Pancreas (tissue), 10 donors: Measurements from ENCODE around the gene FMO3. TPM values are rescaled to one million over a fixed set of nuclear protein-coding genes. Genes with fewer than 3 reads are reported as not detected.

Source experiments
- ATAC-seq, 4 donors: fragments of 200-7000 bp; cut with Tn5 transposase; one replicate each; pipeline versions ENCODE4 v1.8.0 to v1.9.1; 2020; ENCODE audit warnings: mild to moderate bottlenecking in 4 of 4, moderate library complexity in 4 of 4
- DNase-seq, 6 donors: peaks; one replicate each; pipeline ENCODE4 v3.0.0-alpha.2; 2020
- FAIRE-seq: peaks from 2 replicates; lab custom pipeline; 2012; peaks lifted over from hg19 to GRCh38; lab: Jason Lieb, UNC
- H3K27ac ChIP-seq, 4 donors: fragments of 200-600 bp; sonication (generic); 1 replicate in 3 of 4; 2 replicates in 1 of 4; pipeline versions ENCODE4 v1.5.0 to v1.8.0; 2020
- H3K27me3 ChIP-seq, 4 donors: fragments of 200-600 bp; one replicate each; pipeline ENCODE4 v1.8.0; 2021
- H3K36me3 ChIP-seq, 3 donors: fragments of 200-600 bp; sonication (generic) in 1 of 3; one replicate each; pipeline versions ENCODE4 v1.5.0 to v1.8.0; 2020 to 2021
- H3K4me1 ChIP-seq, 3 donors: fragments of 200-600 bp; one replicate each; pipeline ENCODE4 v1.8.0; 2021
- H3K4me3 ChIP-seq, 4 donors: fragments of 200-600 bp; sonication (generic) in 2 of 4; one replicate each; pipeline versions ENCODE4 v1.5.0 to v1.8.0; 2020 to 2021
- H3K9me3 ChIP-seq, 4 donors: fragments of 200-600 bp; one replicate each; pipeline ENCODE4 v1.8.0; 2021
- WGBS, 2 donors: extraction: QIAGEN DNeasy Blood & Tissue Kit; methylation state at CpG; one replicate each; pipeline ENCODE4 v1.1.7; 2013; 5-methylcytosine and 5-hydroxymethylcytosine counted together
- intact Hi-C, 3 donors: fragments of 100-400 bp; cut with DNase I; formaldehyde crosslinking; loops; one replicate each; pipeline versions ENCODE4 v1.11.1 to v1.14.2; 2022
- microRNA-seq, 2 donors: library from miRNA; unstranded; fragments of <30 nt; microRNA quantifications; one replicate each; pipeline versions ENCODE4 to v1.1.0, GENCODE V29; 2019 to 2020
- polyA plus RNA-seq, 2 donors: library from polyadenylated mRNA; stranded (reverse); fragments of 200-250 nt; gene quantifications; one replicate each; pipeline ENCODE4 v1.2.3, GENCODE V29; 2013
- total RNA-seq, 6 donors: library from RNA; stranded (reverse); fragmentation: NEBNext Ultra II Directional in 4 of 6; extraction: Animal tissue kit (Norgen Biotek cat#: 25700) in 4 of 6; gene quantifications; one replicate each; pipeline versions ENCODE4 v1.2.1 to v1.2.4, GENCODE V29; 2021 to 2023
- TF ChIP-seq, protein P1 (sequence below), 4 donors: fragments of 200-600 bp; sonication (generic) in 3 of 4; IDR thresholded peaks; one replicate each; pipeline versions ENCODE4 v1.5.0 to v1.8.0; 2021; ENCODE audit warnings: antibody characterized with exemption in 4 of 4
- donor health status: healthy with polysubstance abuse.
- donor health status: DM: no; HTN: no; CAD: no; lungs with moderate emphysema.
- donor health status: DM: no; HTN: no; CAD: no.
- donor health status: control.
- donor health status: control.
- donor health status: Bipolar disorder and iron deficiency.
- donor health status: DM: yes; HTN: yes; CAD: no.
- donor health status: DM: no; HTN: no; CAD: no.
- donor health status: DM: no; HTN: no; CAD: no.
- donor health status: DM: yes; HTN: yes; CAD: no.

FMO3 gene
- total and polyA plus RNA-seq, 8 donors: 0.28 to 4.7 (median 1.4) TPM

DNA sequence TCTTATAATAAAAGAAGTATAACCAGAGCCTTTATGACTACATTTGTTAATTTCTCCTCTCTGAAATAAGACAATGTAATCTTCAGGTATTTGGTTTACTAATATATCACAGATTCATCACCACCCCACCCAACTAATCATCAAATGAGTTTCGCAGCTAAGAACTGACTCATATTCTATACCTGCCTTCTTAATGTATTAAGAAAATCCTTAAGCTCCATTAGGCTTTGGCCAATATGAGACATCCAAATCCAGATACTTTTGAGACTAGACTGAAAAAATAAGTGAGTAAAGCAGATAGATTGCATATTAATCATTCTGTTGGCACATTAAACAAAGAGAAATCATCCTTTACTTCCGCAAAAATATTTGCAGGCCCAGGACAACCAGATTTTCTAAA, 75.7 kb downstream of the FMO3 start:
- TF ChIP-seq, protein P1, sequence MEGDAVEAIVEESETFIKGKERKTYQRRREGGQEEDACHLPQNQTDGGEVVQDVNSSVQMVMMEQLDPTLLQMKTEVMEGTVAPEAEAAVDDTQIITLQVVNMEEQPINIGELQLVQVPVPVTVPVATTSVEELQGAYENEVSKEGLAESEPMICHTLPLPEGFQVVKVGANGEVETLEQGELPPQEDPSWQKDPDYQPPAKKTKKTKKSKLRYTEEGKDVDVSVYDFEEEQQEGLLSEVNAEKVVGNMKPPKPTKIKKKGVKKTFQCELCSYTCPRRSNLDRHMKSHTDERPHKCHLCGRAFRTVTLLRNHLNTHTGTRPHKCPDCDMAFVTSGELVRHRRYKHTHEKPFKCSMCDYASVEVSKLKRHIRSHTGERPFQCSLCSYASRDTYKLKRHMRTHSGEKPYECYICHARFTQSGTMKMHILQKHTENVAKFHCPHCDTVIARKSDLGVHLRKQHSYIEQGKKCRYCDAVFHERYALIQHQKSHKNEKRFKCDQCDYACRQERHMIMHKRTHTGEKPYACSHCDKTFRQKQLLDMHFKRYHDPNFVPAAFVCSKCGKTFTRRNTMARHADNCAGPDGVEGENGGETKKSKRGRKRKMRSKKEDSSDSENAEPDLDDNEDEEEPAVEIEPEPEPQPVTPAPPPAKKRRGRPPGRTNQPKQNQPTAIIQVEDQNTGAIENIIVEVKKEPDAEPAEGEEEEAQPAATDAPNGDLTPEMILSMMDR (IDR thresholded peaks at IDR 0.05): no peak
- Histone ChIP-seq H3K4me1 (no peaks in the 10 kb centered on the region), H3K36me3 (no peaks in the 10 kb centered on the region), H3K27me3 (no peaks in the 10 kb centered on the region), H3K27ac (no peak overlapping the region), H3K9me3 (no peaks in the 10 kb centered on the region), H3K4me3 (no peak overlapping the region)
- FAIRE-seq (no peak), DNase-seq (no peak), ATAC-seq (no peak)
- intact Hi-C loops: no loop called here
- 79 to 83% methylated on average over 2 of the region's 2 CpGs for WGBS, 2 donors

Small RNA genes lying within 50 kb of the gene (microRNA-seq; reads per million reads assigned to microRNA genes)
- 0 reads per million in 2 donors for gene MIR1295A
- gene MIR1295B: 0 reads per million in 2 donors

Other genes with a start within 250 kb of the FMO3 start
- not detected for gene MROH9, start 155.4 kb upstream of the FMO3 start, total RNA-seq
- gene MROH9, start 155.4 kb upstream of the FMO3 start, polyA plus RNA-seq: not detected
- gene FMO2, start 94.4 kb downstream of the FMO3 start, total RNA-seq: 1 to 10 TPM; 2.3 to 9.6 (median 5.0) TPM
- 1 to 10 TPM; 5.7 to 7.6 TPM for gene FMO2, start 94.4 kb downstream of the FMO3 start, polyA plus RNA-seq
- 1 to 10 TPM in 4 of 6 donors, under 1 TPM in 2; 0.37 to 5.4 (median 1.4) TPM for gene FMO1, start 157.6 kb downstream of the FMO3 start, total RNA-seq
- gene FMO1, start 157.6 kb downstream of the FMO3 start, polyA plus RNA-seq: 1 to 10 TPM in 1 of 2 donors, under 1 TPM in 1; 0.87 to 1.6 TPM
- 1 to 10 TPM in 4 of 6 donors, under 1 TPM in 2; 0.69 to 1.8 (median 1.4) TPM for gene FMO4, start 223.3 kb downstream of the FMO3 start, total RNA-seq
- 1 to 10 TPM; 1.5 to 3.2 TPM for gene FMO4, start 223.3 kb downstream of the FMO3 start, polyA plus RNA-seq